ENCODE measurements around the gene TSPO. TPM values are rescaled to one million over a fixed set of nuclear protein-coding genes. Genes with fewer than 3 reads are reported as not detected.

TSPO gene
- total and polyA plus RNA-seq, 9 of the 15 experiments (the other 6 are each of a cell fraction or from before 2014, with no cell fraction given) = 4.9 to 126 (median 25.3) TPM

DNA sequence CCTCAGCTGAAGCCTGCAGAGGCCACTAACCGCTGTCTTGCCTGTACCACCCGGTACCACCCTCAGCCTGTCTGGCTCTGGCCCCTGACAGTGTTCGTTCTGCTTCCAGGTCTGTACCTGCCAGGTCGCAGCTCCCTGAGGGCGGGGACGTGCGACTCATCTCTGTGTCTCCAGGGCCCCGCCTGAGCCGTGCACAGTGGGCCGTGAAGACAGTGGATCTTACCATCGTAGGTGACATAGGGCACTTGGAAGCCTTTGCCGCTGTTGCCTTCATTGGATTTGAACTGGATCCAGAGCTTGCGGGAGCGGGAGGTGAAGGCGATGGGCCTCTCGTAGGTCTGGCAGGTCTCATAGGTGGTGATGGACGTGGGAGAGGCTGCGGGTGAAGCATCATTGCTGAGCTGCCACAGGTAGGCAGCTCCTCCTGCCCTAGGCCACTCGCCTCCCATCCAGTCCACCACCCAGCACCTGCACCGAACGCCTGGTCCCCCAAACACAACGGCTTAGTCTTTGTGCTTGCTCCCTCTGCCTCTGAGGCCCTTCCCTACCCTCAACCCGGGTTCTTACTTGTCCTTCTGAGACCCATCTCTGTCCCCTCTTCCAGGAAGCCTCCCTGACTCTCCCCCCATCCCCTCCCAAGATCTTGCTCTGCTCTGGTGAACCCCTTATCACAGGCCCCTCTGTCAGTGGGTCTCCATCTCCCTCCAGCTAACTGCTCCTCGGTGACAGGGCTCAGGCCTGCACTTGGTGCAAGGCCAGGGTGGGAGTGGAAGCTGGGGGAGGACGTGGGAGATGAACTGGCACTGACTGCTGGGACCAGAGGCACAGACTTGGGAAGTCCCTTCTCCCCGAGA is 56.7 kb downstream of the TSPO start:
- TF ChIP-seq BCL6 (CRISPR knock-in tag; IDR thresholded peaks at IDR 0.05) = no peak
- no peak for TF ChIP-seq ZNF785 (CRISPR knock-in tag; IDR thresholded peaks at IDR 0.05)
- no peak for TF ChIP-seq KAT7 (CRISPR knock-in tag; IDR thresholded peaks at IDR 0.05; ENCODE audit: borderline replicate concordance)
- no peak for TF ChIP-seq SMARCA4 (IDR thresholded peaks at IDR 0.05)
- no peak for TF ChIP-seq NFYB (IDR thresholded peaks at IDR 0.05; ENCODE audit: extremely low read depth, insufficient read length)
- no peak overlapping the region for H3K27ac ChIP-seq (ENCODE audit: extremely low read depth, low read depth, low read length)
- no peak overlapping the region for H3K9ac ChIP-seq (ENCODE audit: insufficient read depth in 1 of 2, low read depth in 2 of 2, low read length in 2 of 2)
- H3K36me3 ChIP-seq (ENCODE audit: control insufficient read depth, insufficient read depth, low read length) = no peaks in the 10 kb centered on the region
- H3K4me2 ChIP-seq (ENCODE audit: insufficient read depth, low read length) = no peak overlapping the region
- in situ Hi-C loops (cut with MboI) = no loop called here
- no peak overlapping the region for H3K4me3 ChIP-seq
- POLR2A ChIA-PET = no interaction called here
- no peaks in the 10 kb centered on the region for H4K20me1 ChIP-seq (replicated peaks; ENCODE audit: control insufficient read depth, insufficient read depth, low read length)
- no peak for ATAC-seq
- peaks cover 2 to 40% of the 10 kb centered on the region in 2 experiments; a peak in 3 of 5 replicates for H3K4me1 ChIP-seq (replicated peaks in 1 of 2; ENCODE audit: control insufficient read depth in 2 of 2, insufficient read depth in 2 of 2, low read length in 2 of 2)
- H3K27me3 ChIP-seq (ENCODE audit: control insufficient read depth in 2 of 2, insufficient read depth in 2 of 2, low read length in 2 of 2) = peaks cover 0 to 20% of the 10 kb centered on the region in 2 experiments; a peak in 3 of 5 replicates
- 13% methylated on average over 22 of the region's 26 CpGs for WGBS (ENCODE audit: insufficient coverage, low coverage, missing lambda C conversion rate)
- no peaks in the 10 kb centered on the region for H3K9me3 ChIP-seq (replicated peaks; ENCODE audit: control insufficient read depth, insufficient read depth, low read depth, low read length)
- CTCF ChIA-PET (ENCODE audit: low intra/inter-chr PET ratio) = no interaction called here
- no TSS peak for BruUV-seq (replicated peaks)
- no peak overlapping the region for H2AFZ ChIP-seq (ENCODE audit: low read depth, low read length)
- H3K79me2 ChIP-seq (ENCODE audit: control insufficient read depth, insufficient read depth, low read length) = no peaks in the 10 kb centered on the region
- H3K9me1 ChIP-seq (ENCODE audit: control insufficient read depth, insufficient read depth, low read length) = no peaks in the 10 kb centered on the region
- DNase-seq (ENCODE audit: extremely low read depth in 1 of 4, low spot score in 3 of 4) = no peak
- intact Hi-C loops (cut with micrococcal nuclease) = no loop called here
- FAIRE-seq = no peak
